ENCODE measurements around the gene TRMT112. TPM values are rescaled to one million over a fixed set of nuclear protein-coding genes. Genes with fewer than 3 reads are reported as not detected.

TRMT112 gene
- total and polyA plus RNA-seq, 2 of the 8 experiments (the other 6 are each of a cell fraction or from before 2014, with no cell fraction given): 300 to 650 TPM

- Histone ChIP-seq H2AFZ (ENCODE audit: low read length) (no peak overlapping the region), H3K9me3 (ENCODE audit: insufficient read depth in 2 of 2, low read depth in 1 of 2, low read length in 1 of 2) (no peaks in the 10 kb centered on the region), H3K27me3 (replicated peaks in 1 of 4; ENCODE audit: control insufficient read depth in 3 of 4, extremely low read depth in 1 of 4, insufficient read depth in 3 of 4, low read length in 3 of 4) (no peaks in the 10 kb centered on the region), H3K4ac (replicated peaks; ENCODE audit: insufficient read length, low read depth, low read length) (no peak overlapping the region), H2BK12ac (ENCODE audit: low read depth, low read length) (no peak overlapping the region), H3K56ac (replicated peaks; ENCODE audit: insufficient read length, low read depth, low read length) (no peak overlapping the region), H2BK120ac (replicated peaks; ENCODE audit: low read depth, low read length) (no peak overlapping the region), H3K4me2 (ENCODE audit: insufficient read depth in 1 of 2, low read depth in 2 of 2, low read length in 2 of 2) (no peak overlapping the region), H3K79me1 (ENCODE audit: low read depth, low read length) (no peaks in the 10 kb centered on the region), H2AK5ac (ENCODE audit: low read depth, low read length) (no peak overlapping the region), H4K20me1 (replicated peaks in 1 of 2; ENCODE audit: control insufficient read depth in 1 of 2, insufficient read depth in 2 of 2, low read length in 2 of 2) (peaks cover 0 to 5% of the 10 kb centered on the region in 2 experiments), H4K91ac (replicated peaks; ENCODE audit: insufficient read length, low read length) (no peak overlapping the region), H3K36me3 (ENCODE audit: control insufficient read depth in 2 of 4, insufficient read depth in 4 of 4, low read length in 3 of 4) (no peaks in the 10 kb centered on the region), H3K9ac (replicated peaks in 1 of 4; ENCODE audit: extremely low read depth in 1 of 4, low read depth in 3 of 4, low read length in 3 of 4) (no peak overlapping the region), H3K79me2 (ENCODE audit: control insufficient read depth in 1 of 2, insufficient read depth in 2 of 2, low read length in 2 of 2) (no peaks in the 10 kb centered on the region), H3K4me1 (replicated peaks in 1 of 4; ENCODE audit: control insufficient read depth in 3 of 4, insufficient read depth in 4 of 4, low read length in 3 of 4) (peaks cover 0 to 16% (median 6%) of the 10 kb centered on the region in 4 experiments; a peak in 6 of 7 replicates), H4K8ac (ENCODE audit: extremely low read depth, insufficient read depth, low read length) (no peak overlapping the region), H2BK20ac (ENCODE audit: low read length) (no peak overlapping the region), H3K4me3 (ENCODE audit: extremely low read depth in 1 of 4, insufficient read depth in 2 of 4, low read depth in 3 of 4, low read length in 4 of 4) (no peak overlapping the region), H3K27ac (ENCODE audit: low read depth, low read length) (no peak overlapping the region), H2BK15ac (ENCODE audit: low read length) (0 out of 2 replicates have a peak overlapping the region, but pooled peaks have one; percentile 14), H3K23me2 (ENCODE audit: low read depth, low read length) (peaks cover 2% of the 10 kb centered on the region; the same call in 1 of the 2 replicates), H4K5ac (ENCODE audit: insufficient read length, low read depth, low read length) (no peak overlapping the region), H3K14ac (ENCODE audit: insufficient read length) (no peak overlapping the region), H3K23ac (ENCODE audit: insufficient read length) (no peak overlapping the region), H2BK5ac (ENCODE audit: low read depth, low read length) (no peak overlapping the region), H3K18ac (ENCODE audit: extremely low read depth, low read length) (no peak overlapping the region)
- POLR2A ChIA-PET (ENCODE audit: partially characterized antibody): no interaction called here
- DNase-seq (ENCODE audit: low read depth in 1 of 2, low spot score in 2 of 2): no peak
- TF ChIP-seq MAFK (IDR thresholded peaks at IDR 0.05; ENCODE audit: low read depth, low read length): no peak
- no peak for TF ChIP-seq RNF2 (IDR thresholded peaks at IDR 0.05; ENCODE audit: borderline replicate concordance, low read depth, low read length, missing control alignments, poor library complexity, severe bottlenecking)
- TF ChIP-seq FOSL1 (IDR thresholded peaks at IDR 0.05; ENCODE audit: insufficient read depth, low read depth, low read length): no peak
- TF ChIP-seq HDAC2 (IDR thresholded peaks at IDR 0.05; ENCODE audit: borderline replicate concordance in 1 of 2, low read depth in 2 of 2, low read length in 2 of 2): no peak
- TF ChIP-seq SUZ12 (IDR thresholded peaks at IDR 0.05; ENCODE audit: low read length): no peak
- TF ChIP-seq E2F6 (IDR thresholded peaks at IDR 0.05): no peak
- CTCF ChIA-PET (ENCODE audit: partially characterized antibody): interaction anchor here (1.4 to 37.6 kb wide), 3 partner anchors 18 to 323 kb away, joined by 3 to 614 read pairs (median 409); partner anchors contain the start of genes CATSPERZ, CCDC88B, ESRRA and PRDX5
- no peak for FAIRE-seq
- WGBS, 2 experiments (ENCODE audit: extremely low coverage in 1 of 2, insufficient coverage in 1 of 2, insufficient read length in 1 of 2, insufficient replicate concordance in 2 of 2, low coverage in 1 of 2, low lambda C conversion rate in 2 of 2, missing lambda C conversion rate in 1 of 2): 96% methylated on average over 3 of the region's 3 CpGs; no CpG with 5 or more reads in 1 of the 2 experiments
Observed at GRCh38 chr11:64327993-64328392, 10.6 kb upstream of the TRMT112 start.
